ENCODE data around the gene RRP15. TPM values are rescaled to one million over a fixed set of nuclear protein-coding genes. Genes with fewer than 3 reads are reported as not detected.

Gene RRP15
- total and polyA plus RNA-seq, 2 of the 8 experiments (the other 6 are each of a cell fraction or from before 2014, with no cell fraction given) = 3.7 to 52.8 TPM

GRCh38 chr1:218383681-218384080 is 98.6 kb downstream of the RRP15 start (continued):
- TF ChIP-seq CHD7 (IDR thresholded peaks at IDR 0.05; ENCODE audit: insufficient replicate concordance, low read length) (no peak), JUND (IDR thresholded peaks at IDR 0.05; ENCODE audit: low read length) (no peak), EP300 (IDR thresholded peaks at IDR 0.05; ENCODE audit: borderline replicate concordance in 1 of 2, low read depth in 2 of 2, low read length in 2 of 2) (no peak), NANOG (IDR thresholded peaks at IDR 0.05; ENCODE audit: insufficient read depth, low read depth, low read length, poor library complexity, severe bottlenecking) (no peak), TBP (IDR thresholded peaks at IDR 0.05; ENCODE audit: low read depth, low read length) (no peak)

All from H1 (cell line).